ENCODE measurements around the gene HOXC6.
A peak's percentile ranks its signal among the peaks of the same experiment; 100 is the strongest.
"Not testable (repeated sequence)": the region's sequence is repeated elsewhere in the genome, so short reads cannot be mapped to it uniquely, and the experiment has no call there.

The HOXC6 gene

DNA sequence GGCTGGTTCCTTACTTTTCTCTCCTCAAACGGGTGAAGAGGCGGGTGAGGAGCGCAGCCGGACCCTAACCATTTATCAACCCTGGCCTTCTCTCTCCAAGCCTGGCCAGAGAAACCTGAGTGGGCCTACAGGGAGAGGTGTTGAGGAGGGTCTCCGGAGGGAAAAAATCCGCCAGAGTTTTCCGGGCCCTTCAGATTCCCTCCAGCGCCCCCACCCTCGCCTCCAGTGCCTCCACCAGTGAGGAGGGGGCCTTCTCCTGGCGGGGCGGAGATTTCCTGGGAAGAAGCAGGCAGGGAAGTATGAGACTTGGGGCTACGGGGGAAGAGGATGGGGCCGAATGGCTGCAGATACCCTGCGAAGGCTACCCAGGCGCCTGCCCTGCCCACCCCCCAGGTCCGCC, 3.2 kb downstream of the HOXC6 start:
- no peak for FAIRE-seq

DNA sequence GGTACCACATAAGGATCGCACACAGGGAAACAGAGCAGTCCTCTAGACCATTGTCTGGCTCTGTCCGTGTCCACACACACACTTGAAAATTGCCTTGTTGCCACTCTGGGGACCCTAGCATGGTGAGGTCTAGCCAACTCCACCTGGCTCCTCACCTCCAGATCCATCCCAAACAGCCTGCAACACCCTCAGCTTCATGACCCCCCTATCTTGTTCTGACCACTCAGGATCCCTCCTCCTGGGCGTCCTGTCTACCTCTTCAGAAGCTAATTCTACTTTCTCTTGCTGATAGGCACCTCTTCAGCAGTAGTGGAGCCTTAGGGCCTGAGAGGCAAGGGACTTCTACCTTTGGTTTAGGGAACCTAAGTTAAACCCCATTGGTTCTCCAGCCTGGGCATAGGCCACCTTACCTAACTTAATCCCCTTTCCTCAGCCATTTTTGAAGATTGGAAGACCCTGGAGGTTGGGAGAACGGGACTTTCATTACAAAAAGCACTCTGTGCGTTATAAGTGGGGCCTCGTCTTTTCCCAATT, 3.9 kb downstream of the HOXC6 start:
- FAIRE-seq = no peak

DNA sequence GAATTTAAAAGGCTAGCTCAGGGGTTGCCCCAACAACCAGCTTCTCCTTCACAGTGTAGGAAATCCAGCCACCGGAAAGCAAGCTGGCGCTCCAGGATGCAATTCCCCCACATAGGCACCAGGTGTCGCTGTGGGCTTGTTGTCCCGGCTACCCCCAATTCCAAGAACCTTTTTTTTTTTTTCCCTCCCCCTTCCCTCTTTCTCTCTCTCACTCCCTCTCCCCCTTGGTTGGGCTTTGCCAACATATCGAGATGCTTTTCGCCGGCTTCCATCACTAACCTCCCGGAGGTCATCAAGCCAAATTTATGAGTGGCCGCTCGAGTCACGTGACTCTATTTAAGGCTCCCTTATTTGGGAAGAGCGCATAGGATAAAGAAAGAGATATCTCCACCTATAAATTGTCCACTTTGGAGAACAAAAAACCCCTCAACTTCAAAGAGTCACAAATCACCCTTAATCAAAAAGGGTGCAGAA, 4.4 kb downstream of the HOXC6 start, which contains the start of gene HOXC5:
Gene HOXC5, plus strand, starts transcription at position 424 of the 474 bp plus-strand sequence. CDS start 73 bp downstream, outside the sequence.
- peak; percentile 58 for FAIRE-seq

DNA sequence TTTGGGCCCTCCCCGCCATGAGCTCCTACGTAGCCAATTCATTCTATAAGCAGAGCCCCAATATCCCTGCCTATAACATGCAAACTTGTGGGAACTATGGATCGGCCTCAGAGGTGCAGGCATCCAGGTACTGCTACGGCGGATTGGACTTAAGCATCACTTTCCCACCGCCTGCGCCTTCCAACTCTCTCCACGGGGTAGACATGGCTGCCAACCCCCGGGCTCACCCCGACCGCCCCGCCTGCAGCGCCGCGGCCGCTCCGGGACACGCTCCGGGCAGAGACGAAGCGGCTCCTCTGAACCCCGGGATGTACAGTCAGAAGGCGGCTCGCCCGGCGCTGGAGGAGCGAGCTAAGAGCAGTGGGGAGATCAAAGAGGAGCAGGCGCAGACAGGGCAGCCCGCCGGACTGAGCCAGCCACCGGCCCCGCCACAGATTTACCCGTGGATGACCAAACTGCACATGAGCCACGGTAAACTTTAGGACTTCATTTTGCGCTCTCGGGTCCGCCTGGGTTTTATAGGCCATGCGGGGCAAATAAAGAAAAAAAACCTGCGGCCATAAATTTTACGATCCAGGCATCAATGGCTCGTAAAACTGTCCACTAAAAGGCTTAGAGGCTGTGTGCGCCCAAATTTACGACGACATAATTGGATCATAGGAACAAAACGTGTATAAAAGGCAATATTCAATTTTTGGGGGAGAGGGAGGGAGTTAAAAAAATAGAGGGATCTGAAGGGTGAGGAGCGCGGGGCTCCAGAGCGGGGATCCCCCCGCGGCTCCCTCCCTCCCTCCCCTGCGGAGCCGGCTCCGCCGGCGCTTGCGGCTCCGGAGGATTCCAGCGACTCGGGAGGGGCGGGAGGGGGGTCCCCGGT, 5.1 kb downstream of the HOXC6 start:
- no peak for FAIRE-seq

DNA sequence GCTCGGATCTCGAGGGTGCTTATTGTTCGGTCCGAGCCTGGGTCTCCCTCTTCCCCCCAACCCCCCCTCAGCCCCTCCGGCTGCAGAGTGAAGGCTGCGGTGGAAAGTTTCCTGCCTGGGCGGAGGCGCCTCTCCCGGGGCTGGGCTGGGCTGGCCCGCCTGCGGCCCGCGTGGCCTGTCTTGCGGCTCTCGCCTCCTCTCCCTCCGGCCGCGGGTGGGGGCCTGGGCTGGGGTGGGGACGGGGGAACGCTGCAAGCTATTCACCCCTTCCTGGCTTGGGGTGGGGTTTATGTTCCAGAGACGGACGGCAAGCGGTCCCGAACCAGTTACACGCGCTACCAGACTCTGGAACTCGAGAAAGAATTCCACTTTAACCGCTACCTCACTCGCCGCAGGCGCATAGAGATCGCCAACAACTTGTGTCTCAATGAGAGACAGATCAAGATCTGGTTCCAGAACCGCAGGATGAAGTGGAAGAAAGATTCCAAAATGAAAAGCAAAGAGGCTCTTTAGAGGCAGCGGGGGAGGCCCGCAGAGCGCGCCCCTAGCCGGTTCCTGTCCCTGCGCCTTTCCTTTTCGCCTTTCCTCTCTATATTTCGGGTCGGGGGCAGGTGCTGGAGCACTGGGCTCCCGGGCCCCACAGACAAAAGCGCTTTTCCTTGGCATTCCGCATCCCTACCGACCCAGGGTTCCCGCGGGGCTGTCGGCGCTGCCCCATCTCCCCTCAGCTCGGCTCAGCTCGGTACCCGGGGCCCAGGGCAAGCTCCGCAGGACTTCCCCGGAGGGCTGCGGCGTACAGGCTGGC, 5.9 kb downstream of the HOXC6 start:
- no peak for FAIRE-seq

DNA sequence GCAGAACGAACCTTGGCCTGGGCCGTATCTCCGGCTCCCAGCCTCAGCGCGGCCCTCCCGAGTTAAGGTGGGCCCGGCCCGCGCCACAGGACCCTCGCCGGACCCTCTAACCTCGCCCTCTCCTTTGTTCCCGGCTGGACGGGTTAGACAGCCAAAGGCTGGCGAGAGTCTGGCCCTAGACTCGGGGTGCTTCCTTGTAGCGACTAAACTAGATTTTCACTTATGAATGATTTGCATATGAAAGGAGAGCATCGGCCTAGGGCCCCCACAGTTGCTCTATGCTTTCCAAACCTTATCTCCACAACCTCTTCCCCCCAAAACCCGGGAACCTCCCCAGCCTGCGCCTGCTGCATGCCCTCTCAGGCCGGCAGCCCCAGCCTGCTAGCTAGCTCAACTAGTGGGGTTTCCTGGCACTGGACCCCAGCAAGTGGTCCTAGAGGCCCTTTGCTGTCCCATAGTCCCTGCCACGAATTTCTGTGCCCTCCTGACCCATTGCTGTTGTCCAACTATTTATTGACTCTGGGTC, 6.6 kb downstream of the HOXC6 start:
- no peak for FAIRE-seq

DNA sequence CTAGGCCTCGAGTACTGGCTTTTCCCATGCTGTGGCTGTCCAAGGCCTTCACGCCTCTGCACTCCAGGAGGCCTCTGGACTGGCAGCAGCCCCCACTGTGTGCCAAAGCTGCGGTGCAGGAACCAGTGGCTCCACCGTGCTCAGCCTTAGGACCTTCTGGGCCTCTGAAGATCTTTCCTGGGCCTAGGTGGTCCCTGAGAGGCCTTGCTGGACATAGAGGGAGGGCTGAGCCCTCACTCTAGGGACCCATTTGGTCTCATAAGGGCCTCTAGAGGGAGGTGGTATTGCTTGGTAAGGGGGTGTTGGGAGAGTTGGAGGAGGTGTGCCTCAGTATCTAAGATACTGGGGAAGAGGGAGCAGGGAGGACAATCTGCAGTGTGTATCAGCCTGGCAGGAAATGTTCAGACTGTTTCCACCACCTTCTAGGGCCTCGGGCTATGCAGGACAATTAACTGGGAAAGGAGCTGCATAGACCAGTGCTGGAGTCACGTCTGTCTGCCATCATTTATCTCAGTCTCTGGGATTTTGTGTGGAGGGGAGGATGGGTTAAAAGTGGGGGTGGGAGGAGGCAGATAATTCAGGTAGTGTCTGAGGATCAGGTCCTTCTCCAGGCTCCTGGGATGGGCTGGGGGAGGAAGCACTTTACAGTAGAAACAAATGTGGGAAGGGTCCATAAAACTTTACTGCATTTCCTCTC, 7.5 kb downstream of the HOXC6 start:
- no peak for FAIRE-seq

DNA sequence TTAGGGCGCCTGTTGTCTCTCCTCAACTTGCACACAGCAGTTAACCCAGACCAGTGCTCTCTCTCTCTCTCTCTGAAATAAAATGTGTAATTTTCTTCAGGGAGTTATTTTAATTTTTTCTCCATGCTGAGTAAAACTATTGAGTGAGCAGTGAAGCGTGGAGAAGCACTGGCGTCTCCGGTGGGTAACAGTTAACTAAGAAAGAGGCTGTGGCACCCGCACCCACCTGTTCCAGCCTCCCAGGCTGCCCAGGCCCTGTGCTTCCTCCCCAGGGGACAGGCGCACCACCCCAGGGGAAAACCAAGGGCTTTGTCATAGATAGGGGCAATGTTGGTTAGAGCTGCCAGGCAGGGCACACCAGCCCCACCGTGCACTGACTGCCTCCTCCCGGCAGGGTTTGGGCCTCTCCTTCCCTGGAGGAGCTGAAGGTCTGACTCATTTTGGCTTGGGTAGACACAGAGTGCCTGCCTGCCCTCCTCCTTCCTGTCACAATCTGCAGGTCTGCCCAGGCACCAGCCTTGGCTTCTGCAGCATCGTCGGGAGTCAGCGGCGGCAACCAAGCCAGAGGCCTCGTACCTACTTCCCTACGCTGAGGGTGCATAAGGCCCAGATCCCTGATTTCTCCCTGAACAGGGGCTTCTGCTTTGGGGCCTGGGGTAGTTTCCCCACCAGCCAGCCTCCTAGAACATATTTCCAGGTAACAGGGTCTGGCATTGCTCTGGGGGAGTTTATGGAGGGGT, 8.6 kb downstream of the HOXC6 start:
- FAIRE-seq = no peak

DNA sequence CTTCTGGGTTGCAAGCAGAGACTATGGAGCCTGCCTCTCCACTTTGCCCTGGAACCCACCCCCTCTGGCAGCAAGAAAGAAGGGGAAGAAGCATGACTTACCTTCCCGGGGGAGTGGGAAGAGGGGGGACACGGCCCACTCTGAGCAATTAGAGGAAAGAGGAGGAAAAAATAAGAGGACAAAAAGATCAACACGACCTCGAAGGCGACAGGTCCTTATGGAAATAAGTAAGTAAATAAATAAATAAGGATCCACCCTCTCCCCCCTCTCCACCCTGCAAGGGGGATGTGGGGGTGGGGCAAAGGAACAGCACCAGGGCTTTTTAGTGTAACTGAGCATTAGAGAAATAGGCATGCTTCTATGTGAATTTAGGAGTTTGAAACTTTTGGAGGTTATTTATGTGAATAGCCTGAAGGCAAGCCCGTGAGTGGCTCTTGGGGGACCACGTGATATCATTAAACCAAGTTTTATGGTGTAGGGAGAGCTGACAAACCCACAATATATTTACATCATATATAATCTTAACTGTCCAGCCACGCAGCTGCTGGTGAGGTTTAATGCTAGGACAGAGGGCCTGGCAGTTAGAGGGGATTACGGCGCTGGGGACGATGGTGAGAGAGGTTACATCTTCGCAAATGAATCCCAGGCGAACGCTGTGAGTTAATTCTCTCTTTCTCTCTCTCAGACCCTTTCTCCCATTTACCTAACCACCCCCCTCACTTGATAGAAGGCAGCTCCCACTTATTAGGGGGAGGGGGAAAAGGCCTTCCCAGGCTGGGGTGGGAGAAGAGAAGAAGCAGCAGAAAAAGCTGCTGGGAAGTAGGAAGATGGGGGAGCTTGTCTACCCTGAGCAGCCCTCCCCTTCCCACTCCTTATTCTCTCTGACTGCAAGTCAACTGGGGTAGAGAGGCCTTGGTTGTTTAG, 9.4 kb downstream of the HOXC6 start:
- no peak for FAIRE-seq

DNA sequence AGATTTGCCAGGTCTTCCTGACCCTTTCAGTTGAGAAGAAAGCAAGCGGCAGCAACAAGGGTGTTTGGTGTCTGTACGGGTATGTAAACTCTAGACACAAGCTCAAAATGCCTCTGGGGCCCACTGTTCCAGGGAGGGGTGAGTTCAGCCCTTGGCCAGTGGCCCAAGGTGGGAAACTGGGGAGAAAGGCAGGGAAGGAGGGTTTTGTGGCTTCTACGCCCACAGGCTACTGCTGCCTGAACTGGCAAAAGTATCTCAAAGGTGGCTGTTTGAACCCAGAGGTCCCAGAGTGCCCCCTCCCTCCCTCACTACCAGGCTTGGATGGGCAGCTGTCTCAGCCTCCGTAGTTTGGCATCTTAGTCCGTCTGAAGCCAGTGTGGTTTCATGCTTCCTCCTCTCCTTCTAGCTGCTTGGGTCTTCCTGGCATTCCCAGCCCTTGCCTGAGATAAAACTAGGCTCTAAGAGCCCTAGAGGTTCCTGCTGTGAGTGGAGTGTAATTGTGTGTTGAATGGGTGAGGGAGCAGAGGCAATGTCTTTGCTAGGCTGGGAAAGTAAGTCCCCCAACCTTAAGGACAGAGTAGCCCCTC, 10.1 kb downstream of the HOXC6 start:
- FAIRE-seq = no peak

DNA sequence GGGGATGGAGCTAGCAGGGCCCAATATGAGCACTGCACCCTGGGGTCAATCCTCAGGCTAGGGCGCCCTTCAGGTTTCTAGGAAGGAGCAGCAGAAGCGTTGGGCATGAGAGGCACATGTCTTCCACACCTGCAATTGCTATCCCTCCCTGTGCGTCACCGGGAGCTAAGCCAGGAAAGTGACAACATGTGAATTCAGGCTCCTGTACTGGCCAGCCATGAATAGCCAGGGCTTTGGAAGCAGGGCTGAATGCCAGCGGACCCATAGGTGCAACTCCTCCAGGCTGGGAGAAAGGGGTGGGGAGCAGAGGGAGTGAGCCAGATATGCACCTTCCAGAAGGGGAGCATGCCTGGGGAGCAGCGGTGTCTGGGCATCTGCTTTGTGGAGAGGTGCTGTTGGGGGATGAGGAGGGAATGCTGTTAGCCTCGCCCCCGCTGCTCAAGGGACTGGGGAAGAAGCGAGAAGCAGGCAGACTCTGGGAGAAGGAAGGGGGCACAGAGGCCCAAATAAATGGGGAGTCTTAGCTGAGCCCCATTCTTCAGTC, 10.7 kb downstream of the HOXC6 start:
- FAIRE-seq = no peak

DNA sequence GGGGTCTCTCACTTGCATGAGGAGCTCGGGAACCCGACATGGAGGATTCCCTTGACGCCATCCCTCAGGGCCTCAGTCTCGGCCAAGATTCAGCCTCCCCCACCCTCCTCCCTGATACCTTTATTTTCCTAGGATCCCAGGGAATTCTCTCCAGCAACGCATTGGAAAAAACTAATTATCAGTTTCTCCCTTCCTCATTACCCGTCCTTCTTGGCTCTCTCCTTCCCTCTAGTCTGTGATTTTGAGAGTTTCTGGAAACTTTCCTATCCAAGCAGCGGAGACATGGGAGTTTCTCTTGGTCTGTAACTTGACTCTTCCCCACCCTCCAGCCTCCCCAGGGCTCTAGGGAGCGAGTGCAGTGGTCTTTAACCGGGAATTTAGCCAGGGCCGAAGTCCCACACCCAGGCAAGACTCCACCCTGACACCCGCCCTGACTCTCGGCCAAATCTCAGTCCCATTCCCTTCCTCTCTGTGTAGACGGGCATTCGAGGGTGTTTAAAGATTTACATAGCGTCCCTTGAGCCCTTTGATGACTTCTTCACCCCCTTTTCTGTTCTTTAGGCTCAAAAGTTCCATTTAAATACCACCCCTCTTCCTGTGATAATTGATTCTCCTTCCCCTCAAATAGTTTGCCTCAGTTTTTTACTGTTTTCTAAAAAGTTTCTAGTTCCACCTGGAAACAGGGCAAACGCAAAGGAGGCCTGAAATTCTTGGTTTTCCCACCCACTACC, 11.3 kb downstream of the HOXC6 start:
- no peak for FAIRE-seq

DNA sequence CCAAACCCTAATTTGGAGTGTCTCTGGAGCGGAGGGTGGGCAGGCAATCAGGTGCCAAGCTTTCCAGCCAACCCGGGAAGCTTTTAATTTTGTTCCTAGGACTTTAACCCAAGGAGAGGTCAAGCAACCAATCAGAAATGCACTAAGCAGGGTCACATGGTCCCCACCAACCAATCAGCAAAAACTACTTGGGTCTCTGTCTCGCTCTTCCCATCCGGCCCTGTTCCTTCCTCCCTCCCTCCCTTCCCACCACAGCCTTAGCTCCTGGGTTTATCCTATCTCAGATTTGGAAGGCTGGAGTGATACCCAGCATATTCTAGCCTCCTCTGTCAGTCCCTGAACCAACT, 11.9 kb downstream of the HOXC6 start:
- no peak for FAIRE-seq

DNA sequence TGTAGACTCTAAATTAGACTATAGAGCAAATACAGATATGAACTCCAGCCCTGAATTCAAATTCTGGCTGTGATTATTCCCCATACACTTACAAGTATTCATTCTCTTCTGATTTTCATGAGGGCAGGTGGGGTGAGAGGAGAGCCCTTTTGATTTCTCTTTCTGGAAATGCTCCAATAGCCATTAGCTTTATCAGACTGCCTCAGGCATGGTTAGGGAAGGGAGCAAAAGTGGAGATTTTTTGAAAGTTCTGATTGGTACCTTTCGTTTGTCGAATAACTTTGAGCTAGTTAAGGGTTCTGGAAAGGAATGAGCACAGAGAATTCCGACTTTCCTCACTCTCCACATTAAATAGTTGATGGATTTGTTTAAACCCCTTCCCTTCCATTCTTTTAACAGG, 12.4 kb downstream of the HOXC6 start:
- FAIRE-seq = no peak

DNA sequence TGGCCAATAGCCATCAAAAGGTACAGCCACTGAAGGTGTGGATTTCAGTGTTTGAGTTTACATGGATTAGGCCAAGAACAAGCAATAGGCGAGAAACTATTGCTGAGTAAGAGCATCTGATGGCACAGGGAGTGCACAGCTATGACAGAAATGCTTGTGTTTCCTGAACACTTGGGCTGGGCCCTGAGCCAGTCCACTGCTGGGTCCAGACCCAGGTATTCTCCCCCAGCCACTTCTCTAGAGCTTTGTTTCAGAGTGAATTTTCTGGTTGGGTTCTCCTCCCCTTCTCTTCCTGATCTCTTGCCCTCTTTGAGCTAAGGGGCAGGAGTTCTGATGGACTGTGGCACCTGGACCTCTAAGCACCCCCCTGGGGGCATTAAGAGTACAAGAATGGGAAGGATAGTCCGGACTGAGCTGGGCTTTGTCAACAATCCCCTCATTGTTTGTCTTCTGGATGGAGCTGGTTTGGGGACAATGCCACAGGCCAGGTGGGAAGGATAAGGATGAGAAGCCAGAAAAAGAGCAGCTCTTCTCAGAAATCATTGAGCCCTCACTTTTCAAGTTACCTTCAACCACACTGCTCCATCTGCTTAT, 13.0 kb downstream of the HOXC6 start:
- no peak for FAIRE-seq

DNA sequence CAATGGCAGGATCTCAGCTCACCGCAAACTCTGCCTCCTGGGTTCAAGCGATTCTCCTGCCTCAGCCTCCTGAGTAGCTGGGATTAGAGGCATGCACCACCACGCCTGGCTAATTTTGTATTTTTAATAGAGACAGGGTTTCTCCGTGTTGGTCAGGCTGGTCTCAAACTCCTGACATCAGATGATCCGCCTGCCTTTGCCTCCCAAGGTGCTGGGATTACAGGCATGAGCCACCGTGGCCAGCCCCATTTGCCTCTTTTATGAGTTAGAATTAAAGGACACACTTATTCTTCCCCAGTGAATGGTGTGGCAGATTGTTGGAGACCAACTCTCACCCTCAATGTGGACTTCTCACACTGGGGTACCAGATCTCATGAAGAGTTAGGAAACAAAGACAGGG, 13.8 kb downstream of the HOXC6 start:
- FAIRE-seq = not testable (repeated sequence)

DNA sequence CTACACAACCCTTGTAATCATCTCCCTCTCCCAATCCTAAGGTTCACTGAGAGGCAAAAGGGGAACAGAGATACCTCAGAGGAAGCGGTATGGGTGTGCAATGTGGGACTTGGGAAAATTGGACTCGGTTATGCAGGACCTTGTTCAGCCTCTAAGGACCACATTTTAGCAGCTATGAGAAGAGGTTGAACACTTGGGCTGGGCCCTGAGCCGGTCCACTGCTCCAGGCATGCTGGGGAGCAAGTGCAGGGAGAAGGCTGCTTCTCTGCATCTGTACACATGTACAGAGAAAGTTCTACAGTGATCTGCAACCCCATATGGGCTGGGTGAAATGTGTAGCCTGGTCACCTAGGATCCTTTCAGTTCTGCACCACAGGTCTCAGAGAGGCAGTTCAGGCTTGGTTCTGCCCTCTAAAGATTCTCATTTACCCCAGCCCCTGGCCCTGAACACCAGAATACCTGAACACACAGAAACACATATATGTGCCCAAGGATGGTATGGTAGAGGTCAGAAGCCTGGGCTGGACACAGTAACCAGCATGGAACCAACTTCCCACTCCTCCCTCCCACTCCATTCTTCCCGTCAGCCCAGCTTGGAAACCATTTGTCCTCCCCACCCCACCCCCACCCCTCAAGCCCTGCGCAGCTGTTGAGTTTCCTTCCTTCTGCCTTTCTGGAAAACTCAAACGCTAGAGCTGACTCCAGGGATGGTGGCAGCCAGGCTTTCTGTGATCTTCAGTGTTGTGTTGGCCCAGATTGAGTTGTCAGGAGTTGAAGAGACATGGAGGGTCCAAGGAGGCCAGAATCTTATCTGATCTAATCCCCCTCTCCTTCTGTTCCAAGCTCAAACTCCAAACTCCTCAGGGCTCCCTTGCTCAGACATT, 15.0 kb downstream of the HOXC6 start:
- no peak for FAIRE-seq
